ENCODE data around the gene ZNF385B.
"Not testable (repeated sequence)": the region's sequence is repeated elsewhere in the genome, so short reads cannot be mapped to it uniquely, and the experiment has no call there.

Gene ZNF385B

GRCh38 chr2:179511105-179511789 lies 350.2 kb downstream of the ZNF385B start:
- DNase-seq (ENCODE audit: low read depth in 2 of 2) = no peak

GRCh38 chr2:179495315-179495714 lies 366.1 kb downstream of the ZNF385B start:
- DNase-seq (ENCODE audit: low read depth in 2 of 2) = no peak

- DNase-seq (ENCODE audit: low read depth in 2 of 2) = no peak
Observed at GRCh38 chr2:179488563-179488962, 372.8 kb downstream of the ZNF385B start.

- no peak for DNase-seq (ENCODE audit: low read depth in 2 of 2)
Observed at GRCh38 chr2:179487010-179487731, 374.2 kb downstream of the ZNF385B start.

GRCh38 chr2:179483131-179483530 lies 378.3 kb downstream of the ZNF385B start:
- no peak for DNase-seq (ENCODE audit: low read depth in 2 of 2)

GRCh38 chr2:179479947-179480346 lies 381.5 kb downstream of the ZNF385B start:
- DNase-seq (ENCODE audit: low read depth in 2 of 2) = no peak

GRCh38 chr2:179478771-179479170 lies 382.6 kb downstream of the ZNF385B start:
- DNase-seq (ENCODE audit: low read depth in 2 of 2) = no peak

- no peak for DNase-seq (ENCODE audit: low read depth in 2 of 2)
Observed at GRCh38 chr2:179470992-179471391, 390.4 kb downstream of the ZNF385B start.

GRCh38 chr2:179470089-179470488 lies 391.3 kb downstream of the ZNF385B start:
- DNase-seq (ENCODE audit: low read depth in 2 of 2) = no peak

GRCh38 chr2:179467960-179468359 lies 393.5 kb downstream of the ZNF385B start:
- no peak for DNase-seq (ENCODE audit: low read depth in 2 of 2)

- no peak for DNase-seq (ENCODE audit: low read depth in 2 of 2)
Observed at GRCh38 chr2:179467111-179467510, 394.3 kb downstream of the ZNF385B start.

- no peak for DNase-seq (ENCODE audit: low read depth in 2 of 2)
Observed at GRCh38 chr2:179461420-179461819, 400.0 kb downstream of the ZNF385B start.

- DNase-seq (ENCODE audit: low read depth in 2 of 2) = peak; percentile 80 to 83
Observed at GRCh38 chr2:179460181-179460929, 401.1 kb downstream of the ZNF385B start.

GRCh38 chr2:179458113-179458512 lies 403.3 kb downstream of the ZNF385B start:
- not testable (repeated sequence) for DNase-seq (ENCODE audit: low read depth in 2 of 2)

- peak in 1 of 2 experiments; percentile 32 for DNase-seq (ENCODE audit: low read depth in 2 of 2)
Observed at GRCh38 chr2:179455824-179456223, 405.6 kb downstream of the ZNF385B start.

GRCh38 chr2:179455172-179455524 lies 406.3 kb downstream of the ZNF385B start:
- no peak for DNase-seq (ENCODE audit: low read depth in 2 of 2)

- peak; percentile 82 to 86 for DNase-seq (ENCODE audit: low read depth in 2 of 2)
Observed at GRCh38 chr2:179454443-179455171, 406.8 kb downstream of the ZNF385B start.

GRCh38 chr2:179449010-179449409 lies 412.4 kb downstream of the ZNF385B start:
- DNase-seq (ENCODE audit: low read depth in 2 of 2) = no peak

GRCh38 chr2:179447839-179448447 lies 413.5 kb downstream of the ZNF385B start:
- no peak for DNase-seq (ENCODE audit: low read depth in 2 of 2)

GRCh38 chr2:179447421-179447820 lies 414.0 kb downstream of the ZNF385B start:
- DNase-seq (ENCODE audit: low read depth in 2 of 2) = no peak

- no peak for DNase-seq (ENCODE audit: low read depth in 2 of 2)
Observed at GRCh38 chr2:179446476-179447141, 414.8 kb downstream of the ZNF385B start.
